22Rv1 (cell line): ENCODE measurements around the gene FCHSD2.

Source experiments
- CTCF ChIP-seq: fragments of 450-650 bp; IDR thresholded peaks from 2 replicates; pipeline ENCODE4 v1.5.1; 2017; ENCODE audit warnings: mild to moderate bottlenecking
- ZFX ChIP-seq: fragments of 450-650 bp; IDR thresholded peaks from 2 replicates; pipeline ENCODE4 v1.6.1; 2017; ENCODE audit warnings: antibody characterized with exemption, borderline replicate concordance

- TF ChIP-seq CTCF (no peak), ZFX (no peak)
Observed at GRCh38 chr11:72985645-72986044, 156.5 kb downstream of the FCHSD2 start.
